SHP77 (cell line): ENCODE measurements around the gene MYO1D.
"Not testable (repeated sequence)": the region's sequence is repeated elsewhere in the genome, so short reads cannot be mapped to it uniquely, and the experiment has no call there.

ENCODE experiments used
- DNase-seq, 2 experiments: peaks; one replicate each; lab custom pipeline; 2025; lab: John Stamatoyannopoulos, UW

The MYO1D gene

DNA sequence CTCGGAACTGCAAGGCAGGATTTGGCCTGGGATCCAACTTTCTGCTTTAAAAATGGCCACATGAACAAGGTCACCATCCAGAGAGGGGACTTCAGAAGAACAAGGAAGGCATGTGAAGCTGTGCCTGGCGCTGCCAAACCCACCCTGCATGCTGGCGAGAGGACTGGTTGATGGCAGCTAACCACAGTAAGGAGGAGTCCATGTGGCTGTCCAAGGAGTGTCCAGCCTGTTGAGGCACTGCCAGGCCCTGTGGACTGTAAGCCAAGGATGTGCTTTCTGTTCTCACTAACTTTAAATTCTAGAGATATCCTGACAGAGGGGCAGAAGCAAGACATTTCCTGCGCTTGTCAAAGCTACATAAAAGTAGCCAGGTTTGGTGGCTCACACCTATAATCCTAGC is 349.8 kb downstream of the MYO1D start:
- no peak for DNase-seq

DNA sequence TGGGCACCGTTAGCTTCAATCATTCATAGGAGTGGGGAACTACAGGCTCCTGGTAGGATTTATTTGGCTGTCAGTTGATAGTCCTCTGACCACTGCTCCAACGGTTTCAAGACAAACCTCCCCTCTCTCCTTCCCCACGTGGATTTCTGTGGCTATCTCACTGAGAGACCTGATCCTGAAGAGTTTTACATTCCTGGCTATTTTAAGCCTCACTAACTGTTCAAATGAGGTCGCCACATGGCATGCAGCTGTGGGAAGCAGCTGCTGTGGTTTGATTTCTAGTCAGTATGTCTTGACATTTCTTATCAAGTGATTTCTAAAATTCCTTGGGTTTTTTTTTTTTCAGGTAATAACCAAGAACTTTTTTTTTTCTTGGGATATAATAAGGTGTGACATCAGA is 351.8 kb downstream of the MYO1D start:
- DNase-seq: no peak

DNA sequence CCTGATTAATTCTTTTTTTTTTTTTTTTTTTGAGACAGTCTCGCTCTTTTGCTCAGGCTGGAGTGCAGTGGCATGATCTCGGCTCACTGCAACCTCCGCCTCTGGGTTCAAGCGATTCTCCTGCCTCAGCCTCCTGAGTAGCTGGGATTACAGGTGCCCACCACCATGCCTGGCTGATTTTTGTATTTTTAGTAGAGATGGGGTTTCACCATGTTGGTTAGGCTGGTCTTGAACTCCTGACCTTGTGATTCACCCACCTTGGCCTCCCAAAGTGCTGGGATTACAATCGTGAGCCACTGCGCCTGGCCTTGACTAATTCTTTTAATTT is 352.4 kb downstream of the MYO1D start:
- DNase-seq: not testable (repeated sequence)

DNA sequence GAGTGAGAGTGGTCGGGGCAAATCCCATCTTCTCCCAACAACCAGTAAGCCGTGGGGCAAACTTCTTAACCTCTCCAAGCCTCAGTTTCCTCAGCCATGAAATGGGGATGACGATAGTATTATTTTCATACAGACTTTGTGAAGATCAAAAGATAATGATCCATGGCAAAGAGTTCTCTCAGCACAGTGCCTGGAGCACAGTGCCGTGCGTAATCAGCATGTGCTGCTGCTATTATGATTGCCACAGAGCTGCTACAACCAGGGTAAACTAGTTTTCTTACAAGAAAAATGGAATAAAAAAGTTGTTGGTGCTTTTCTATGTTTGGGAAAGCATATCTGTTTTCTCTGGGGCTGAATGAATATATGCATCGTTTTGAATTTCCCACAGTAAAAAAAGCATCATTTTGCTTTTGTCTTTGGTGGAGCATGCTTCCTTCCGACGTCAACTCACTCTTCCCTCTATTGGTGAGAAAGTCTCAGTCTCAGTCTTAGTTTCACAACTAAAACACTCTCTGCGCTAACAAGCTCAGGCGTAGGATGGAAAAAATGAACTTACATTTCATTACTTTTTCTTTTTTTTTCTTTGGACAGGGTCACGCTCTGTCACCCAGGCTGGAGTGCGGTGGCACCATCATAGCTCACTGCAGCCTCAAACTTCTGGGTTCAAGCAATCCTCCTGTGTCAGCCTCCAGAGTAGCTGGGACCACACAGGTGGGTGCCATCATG is 352.9 kb downstream of the MYO1D start:
- DNase-seq: no peak

DNA sequence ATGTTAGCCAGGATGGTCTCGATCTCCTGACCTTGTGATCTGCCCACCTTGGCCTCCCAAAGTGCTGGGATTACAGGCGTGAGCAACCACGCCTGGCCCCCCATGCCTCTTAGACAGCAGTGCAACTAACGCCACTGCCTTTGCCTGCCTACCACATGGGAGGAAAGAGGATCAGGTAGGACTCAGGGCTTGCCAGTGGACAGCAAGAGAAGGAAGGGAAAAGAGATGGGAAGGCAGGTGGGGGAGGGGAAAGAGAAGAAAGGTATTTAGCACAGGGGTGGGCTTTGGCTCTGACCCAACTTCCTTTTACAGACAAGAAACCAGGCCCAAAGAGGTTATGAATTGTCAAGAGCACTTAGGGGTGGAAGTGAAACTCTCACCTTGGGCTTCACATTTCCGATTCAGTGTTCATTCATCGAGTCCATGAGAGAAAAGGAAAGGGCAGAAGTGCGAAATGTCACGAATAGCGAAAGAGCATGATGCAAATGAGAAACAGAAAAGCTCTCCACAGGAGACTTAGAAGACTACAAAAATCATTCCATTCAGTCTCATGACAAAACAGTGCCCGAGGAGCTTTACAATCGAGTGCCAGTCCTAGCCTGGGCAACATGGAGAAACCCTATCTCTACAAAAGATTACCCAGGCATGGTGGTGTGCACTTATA is 353.8 kb downstream of the MYO1D start:
- no peak for DNase-seq

DNA sequence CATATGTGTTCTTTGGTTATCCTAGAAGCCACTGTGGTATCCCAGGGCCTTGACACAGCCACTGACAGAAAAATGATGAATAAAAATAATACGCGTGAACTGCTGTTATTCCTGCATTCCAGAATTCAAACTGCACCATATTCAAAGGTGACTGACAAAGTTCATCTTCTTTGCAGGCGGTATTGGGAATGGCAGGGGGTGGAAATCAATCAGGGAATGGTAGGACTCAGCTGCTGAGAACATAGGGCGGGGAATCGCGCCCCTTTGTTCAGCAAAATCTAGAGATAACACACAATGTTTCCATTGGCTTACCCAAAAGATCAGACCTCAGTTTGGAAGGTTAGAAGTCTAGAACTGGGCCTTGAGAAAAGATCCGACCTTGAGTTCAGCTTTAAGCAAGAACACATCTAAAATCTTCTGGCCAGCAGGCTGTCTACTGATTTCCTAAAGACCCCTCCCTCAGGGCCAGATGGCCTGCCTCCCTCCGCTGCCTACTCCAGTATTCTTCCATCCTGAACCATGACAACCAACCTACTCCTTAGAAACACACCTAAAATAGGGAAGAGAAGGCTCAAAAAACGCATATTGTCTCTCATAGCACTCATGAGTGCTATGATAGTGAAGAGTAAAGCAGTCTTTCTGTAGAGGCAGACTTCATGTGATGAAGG is 356.1 kb downstream of the MYO1D start:
- no peak for DNase-seq

DNA sequence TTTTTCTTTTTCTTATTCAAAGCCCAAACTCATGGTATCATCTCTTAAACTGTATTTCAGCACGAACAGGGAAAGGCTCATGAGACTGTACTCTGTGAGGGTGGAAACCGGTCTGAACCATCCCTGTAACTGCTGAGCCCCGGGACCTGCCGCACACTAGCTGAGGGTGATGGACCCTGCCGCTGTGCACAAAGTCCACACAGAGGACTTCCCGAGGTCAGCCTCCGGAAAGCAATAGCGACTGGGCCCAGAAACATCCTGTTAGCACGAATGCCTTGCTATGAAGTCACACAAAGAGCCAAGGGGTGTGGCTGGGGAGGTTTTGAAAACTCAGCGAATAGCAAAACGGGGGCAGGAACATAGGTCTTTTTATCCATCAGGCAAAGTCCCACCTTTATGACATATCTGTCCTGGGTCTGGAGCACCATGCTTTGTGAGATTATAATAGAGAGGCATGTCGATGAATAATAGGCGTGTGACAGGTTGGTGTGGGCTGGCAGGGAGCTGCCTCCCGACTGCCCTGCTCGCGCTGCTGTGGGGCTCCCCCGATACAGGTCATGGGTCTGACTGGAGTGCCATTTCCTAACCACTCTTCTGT is 356.7 kb downstream of the MYO1D start:
- DNase-seq: peak in 1 of 2 experiments; percentile 8

DNA sequence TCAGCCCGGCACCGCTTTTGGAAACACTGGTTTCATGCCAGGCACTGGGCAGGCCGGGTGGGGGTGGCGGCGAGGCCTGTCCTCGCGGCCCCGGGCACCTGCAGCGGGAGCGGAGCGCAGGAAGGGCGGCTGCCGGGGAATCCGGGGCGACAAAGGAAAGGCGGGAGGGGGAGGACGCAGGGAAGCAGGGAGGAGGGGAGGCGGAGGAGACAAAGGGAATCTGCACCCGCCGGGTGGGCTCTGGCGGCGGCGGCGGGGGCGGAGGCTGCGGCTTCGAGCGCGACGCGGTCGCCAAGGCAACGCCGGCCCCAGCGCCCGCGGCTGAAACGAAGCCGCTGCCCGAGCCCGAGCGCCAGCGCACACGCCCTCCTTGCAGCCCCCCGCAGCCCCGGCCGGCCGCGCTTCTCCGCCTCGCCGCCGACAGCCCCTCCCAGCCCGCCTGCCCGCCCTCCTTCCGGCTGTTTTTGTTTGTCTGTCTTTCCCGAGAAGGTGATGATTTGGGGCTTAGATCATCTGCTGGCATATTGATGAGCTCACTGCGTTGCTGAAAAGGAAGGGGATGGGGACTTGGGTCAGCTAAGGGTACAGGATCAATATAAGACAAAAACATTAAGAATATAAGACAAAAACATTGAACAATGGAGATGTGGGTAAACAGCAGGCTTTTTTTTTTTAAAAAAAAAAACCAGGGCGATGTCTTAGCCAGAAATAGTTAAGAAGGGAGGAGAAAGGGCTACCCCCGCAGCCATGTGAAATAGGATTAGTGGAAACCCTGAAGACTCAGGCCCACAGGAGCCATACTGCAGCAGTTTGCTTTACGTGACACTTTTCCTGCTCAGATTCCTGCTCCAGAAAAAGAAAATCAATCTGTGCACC is 357.5 kb downstream of the MYO1D start:
- peak; percentile 38 to 44 for DNase-seq

DNA sequence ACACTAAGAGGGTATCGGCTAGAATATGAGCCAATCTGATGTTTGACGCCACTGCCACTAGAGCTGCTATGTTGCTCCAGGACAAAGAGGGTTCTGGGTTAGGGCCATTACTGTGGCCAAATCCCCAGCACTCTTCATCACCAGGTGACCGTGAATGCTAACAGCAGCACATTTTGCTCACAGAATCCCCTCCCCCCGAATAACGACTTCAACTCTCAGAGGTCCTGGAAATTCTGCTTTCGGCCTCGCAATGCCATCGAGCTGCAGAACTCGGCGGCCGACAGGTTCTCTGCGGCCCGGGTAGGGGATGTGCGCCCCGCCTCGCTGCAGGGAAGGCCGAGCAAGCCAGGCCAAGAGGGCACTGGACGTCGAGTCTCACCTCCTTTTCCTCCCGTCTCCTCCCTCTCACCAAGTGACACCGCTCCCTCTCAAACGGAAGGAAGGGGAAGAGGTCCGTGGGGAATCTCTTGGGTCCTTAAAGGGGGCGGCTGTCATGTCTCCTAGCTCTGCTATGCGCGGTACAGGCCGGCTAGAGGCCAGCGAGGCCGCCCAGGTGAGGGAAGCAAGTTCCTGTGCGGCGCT is 358.2 kb downstream of the MYO1D start:
- no peak for DNase-seq

DNA sequence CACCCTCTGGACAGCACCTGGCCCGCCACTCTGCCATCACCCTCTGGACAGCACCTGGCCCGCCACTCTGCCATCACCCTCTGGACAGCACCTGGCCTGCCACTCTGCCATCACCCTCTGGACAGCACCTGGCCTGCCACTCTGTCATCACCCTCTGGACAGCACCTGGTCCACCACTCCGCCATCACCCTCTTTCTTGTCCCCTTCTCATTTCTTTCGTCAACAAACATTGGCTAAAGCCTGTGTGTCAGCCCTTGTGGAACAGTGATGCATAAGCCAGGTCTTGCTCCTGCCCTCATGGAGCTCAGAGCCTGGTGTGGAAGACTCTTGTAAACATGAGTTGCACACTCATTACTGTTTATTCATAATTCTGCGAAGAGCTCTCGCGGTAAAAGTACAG is 358.9 kb downstream of the MYO1D start:
- no peak for DNase-seq

DNA sequence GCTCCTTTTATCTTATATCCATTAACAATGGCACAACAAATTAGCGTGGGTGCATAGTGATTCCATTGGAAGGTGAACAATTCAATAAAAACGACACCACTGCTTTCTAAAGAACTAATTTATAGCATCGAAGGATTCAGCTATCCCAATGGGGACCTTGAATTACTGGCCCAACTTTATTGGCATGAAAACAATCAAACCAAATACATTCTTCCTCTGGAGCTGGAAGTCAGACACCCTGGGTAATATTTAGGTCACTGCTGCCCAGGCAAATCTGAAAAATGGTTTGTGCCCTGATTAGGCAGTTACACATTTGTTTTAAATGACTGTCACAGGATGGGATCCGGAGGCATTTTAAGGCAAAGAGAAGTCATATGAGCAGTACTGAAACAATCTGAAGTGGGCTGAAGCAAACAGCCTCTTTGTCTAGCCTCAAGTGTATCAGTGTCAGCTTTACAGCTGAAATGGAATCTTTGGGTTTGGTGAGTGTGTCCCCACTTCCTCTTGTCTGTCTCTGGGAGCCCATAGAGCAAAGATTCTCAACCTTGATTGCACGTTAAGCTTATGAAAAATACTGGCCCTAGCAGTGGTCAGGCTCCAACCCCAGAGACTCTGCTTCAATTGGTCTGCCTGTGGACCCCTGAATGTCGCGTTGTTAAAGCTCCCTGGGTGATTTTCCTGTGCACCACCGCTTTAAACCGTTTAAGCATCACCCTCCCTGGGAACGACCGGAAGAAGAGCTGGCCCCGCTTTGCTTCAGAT is 359.8 kb downstream of the MYO1D start:
- DNase-seq: no peak

DNA sequence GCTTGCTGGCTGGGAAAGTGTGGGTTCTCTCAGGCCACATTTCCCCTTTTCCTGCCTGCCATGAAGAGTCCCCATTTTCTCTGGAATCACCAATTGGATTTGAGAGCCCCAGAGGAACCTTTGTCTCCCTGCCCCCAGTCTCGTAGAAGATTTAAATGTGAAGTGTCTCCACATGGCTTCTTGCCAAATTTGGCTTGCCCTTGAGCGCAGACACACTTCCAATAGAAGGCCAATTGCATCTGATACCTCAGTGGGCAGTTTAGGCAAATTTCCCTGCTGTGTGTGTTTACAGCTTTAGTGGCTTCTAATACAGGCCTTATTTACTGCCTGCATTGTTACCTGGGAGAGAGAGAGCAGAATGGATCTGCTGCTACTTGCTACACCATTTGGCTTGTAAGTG is 360.5 kb downstream of the MYO1D start:
- DNase-seq: peak in 1 of 2 experiments; percentile 21

DNA sequence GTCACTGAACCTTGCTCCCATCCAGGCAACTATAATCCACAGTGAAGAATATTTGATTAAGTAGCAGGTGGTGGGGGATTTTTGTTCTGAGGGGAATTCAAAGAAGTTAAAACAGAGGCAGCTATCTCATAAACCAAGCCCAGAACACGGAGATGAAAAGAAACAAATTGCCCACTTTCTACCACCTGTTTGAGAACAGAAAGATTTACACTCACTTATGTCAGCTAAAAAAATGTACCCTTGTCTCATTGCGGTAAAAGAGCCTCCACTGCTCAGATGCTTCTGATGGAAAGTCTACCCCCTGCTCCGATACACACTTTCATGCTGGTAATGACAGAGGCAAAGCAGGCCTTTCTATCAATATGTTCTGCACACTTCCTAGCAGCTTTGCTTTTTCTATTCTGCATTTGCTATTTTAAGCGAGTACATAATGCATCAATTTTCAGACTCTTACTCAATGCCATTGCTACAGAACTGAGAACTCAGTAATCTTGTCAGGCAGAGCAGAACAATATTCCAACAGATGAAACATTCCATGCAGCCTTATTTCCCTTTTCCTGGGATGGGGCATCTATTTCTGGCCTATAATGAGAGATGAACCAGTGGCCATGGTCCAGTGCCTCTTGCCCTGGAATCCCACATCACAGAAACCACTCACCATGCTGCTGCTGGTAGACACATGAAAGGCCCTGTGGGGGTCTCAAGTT is 361.1 kb downstream of the MYO1D start:
- no peak for DNase-seq

DNA sequence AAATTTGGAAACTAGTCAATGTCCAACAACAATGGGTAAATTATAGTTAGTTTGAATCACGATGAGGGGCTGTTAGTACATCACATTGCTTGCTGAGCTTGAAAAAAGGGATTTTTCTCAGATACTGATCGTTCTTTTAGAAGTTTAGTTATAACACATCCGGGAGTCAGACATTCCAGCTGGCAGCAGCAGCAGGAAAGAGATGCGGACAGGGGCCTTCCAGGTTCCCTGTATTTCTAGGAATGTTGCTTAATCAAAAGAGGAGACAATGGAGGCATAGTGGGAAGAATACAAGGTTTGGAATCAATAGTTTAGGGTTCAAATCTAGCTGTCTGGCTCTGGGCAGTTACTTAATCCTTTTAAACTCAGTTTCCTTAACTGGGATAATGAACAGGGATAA is 362.3 kb downstream of the MYO1D start:
- no peak for DNase-seq

DNA sequence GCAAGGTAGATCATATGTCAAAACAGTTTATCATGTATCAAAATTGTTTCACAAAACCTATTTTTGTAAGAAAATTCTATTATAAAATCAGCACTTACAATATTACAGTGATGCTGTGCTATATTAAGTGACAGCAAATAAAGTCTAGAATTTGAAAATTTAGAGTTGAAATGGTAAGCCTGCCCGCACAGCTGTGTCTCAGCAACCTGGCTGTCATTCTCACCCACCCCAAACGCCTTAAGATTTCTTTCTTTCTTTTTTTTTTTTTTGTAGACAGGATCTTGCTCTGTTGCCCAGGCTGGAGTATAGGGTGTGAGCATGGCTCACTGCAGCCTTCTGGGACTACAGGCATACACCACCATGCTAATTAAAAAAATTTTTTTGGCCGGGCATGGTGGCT is 363.3 kb downstream of the MYO1D start:
- no peak for DNase-seq

DNA sequence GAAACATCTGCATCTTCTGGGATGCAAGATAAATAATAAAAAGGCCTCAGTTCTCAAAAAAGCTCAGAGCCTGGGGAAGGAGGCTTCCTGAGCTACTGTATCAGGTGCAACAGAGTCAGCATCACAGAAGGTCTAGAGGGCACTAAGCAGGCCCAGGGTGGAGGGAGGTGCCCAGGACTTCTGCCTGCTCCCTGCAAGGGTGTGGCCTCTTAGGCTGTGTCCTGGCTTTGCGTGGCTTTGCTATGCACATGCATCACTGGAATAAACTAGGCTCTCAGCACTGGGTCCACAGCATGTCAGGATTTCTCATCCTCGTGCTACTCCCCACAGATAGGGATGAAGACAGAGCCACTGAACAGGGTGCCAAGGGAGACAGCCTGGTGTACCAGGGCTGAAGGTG is 364.6 kb downstream of the MYO1D start:
- DNase-seq: no peak

DNA sequence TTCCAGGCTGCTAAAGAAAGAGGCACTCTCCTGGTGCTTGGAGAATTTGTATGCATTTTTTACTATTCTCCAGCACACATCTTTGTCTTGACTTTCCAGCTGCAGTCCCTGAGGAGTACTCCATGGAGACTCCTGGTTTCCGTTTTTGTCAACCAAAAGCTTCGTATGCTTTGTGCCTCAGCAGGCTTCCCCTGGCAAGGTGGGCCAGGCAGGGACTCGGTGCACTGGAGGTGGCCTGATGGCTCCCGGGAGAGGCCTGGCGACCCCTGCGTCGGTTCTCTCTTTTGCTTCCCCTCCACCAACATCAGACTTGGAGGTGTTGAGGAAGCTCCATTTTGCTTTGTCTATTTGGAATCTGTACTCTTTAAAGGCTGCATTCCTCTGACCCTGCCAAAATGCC is 366.5 kb downstream of the MYO1D start:
- DNase-seq: no peak

DNA sequence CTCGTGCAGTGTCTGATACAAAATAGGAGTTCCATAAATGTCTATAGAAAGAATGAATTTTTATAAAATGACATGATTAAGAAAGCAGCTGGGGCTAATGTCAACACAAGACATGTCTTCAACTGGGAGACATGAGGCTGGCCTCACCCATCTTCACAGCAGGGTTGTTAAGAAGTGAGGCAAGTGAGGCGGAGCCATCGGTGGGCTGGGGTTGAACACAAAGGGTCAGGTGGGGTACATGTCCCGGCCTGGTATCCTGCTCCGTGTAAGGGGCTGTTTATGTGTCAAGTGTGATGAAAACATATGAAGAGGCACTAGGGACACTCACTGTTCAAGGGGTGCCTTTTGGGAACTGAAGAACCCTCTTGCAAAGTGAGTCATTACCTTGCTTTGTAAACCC is 368.0 kb downstream of the MYO1D start:
- DNase-seq: no peak

DNA sequence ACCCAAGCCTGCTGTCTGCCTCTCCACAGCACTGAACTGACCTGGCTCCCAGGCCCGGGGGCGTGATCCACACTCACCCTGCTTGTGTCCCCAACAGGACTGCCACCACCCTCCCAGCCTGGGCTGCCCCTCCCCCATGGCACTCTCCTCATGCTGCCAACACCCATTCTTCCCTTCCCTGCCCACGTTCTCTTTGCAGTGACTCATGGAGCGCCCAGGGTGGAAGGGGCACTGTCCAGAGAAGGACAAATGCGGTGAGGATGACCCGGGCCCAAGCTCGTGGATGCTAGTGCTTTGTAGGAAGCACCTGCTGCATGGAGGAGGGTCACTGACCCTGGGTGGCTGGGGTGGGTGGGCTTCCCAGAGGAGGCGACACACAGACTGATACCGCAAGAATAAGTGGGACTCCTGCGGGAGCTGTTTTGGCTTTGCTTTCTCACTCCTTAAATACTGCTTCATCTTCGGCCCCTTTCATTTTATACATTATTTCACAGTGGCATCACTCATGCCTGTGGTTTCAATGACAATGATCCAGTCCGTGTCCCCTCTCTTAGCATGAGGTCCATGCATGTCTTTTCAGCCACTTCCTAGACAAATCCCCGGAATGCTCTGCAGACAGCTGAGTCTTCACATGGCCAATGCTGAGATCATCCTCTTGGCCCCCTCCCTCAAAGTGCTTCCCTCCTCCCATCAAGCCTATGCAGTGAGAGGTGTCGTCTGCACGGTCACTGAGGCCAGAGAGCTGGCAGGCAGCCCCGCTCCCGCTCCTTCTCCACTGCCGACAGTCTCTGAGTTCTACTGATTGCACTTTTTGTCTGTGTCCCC is 372.5 kb downstream of the MYO1D start:
- DNase-seq: no peak
